Dedifferentiated amniotic fluid mesenchymal stem cell (primary cell): ENCODE measurements around the gene TICAM1.

Experiments
- DNase-seq: peaks from one replicate; pipeline ENCODE4 v3.0.0-alpha.2; 2016; ENCODE audit errors: extremely low spot score

The TICAM1 gene

DNA sequence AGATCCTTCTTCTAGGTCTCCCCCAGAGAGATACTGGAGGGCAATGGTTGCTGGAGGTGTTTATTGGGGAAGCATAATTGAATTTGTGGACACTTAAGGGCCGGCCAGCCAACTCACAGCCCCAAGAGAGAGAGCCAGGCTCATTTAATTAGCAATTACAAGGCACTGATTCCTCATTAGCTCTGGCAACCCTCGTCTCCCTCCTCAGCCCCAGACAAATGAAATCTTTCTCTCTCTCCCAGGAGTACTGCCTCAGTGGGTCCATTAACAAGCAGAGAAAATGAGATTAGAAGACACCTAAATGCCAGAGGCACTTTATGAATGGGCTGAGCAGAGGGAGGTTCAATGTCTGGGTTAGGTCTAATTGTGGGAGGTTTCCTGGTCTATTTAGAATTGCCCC, 58.9 kb downstream of the TICAM1 start:
- DNase-seq: no peak

DNA sequence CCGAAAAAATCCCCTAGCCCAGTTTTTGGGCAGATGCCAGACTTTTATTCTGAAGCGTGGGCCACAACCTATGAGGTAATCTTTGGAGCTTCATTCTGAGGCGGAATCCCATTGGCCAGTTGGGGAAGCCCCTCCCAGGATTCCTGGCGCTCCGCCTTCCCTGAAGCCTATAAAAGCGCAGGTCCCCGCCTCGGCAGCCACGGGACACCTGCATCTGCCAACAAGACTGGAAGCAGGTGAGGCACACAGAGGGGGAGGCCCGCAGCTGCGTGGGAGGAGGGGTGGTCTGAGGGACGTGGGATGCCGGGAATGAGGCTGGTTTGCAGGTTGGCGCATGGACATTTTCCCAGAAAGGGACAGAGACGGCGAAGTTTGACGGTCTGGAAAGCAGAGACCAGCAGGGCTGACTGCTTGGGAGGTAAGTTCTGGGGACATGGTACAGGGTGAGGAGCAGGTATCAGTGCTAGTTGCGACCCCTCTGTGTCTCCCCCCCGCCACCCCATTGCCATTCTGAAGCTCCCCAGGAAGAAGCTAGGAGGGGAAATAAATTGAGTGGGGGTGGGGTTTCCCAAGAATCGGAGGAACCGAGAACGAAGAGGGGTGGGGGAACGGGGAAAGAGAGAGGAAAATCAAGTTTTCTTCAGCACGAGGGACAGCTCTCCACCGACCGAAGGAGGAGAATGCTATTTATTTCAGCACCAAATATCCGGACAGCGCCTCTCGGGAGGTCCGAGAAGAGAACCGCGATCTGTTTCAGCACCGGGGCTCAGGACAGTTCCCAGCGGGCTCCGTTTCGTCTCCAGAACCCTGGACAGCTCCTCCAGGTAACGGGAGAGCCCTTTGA, 62.4 kb downstream of the TICAM1 start:
- peak; percentile 90 for DNase-seq
